ENCODE measurements around the gene PHACTR2.

Gene PHACTR2

DNA sequence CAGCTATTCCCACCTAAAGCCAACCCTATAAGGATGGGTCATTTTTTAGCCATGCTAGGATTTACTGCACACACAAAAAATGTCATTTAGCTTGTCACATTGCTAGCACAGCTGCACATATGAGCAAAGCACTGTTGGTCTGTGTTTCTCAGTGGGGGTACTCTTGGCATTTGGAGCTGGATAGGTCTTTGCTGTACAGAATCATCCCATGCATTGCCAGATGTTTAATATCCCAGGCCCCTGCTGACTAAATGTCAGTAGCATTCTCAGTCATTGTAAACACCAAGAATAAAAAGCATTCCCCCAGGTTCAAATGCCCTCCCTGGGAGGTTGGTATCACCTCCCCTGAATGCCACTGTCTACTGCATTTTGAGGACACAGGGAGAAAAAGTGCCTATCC, 150.8 kb downstream of the PHACTR2 start:
- H3K4me3 Mint-ChIP-seq, result no peak overlapping the region
- no peaks in the 10 kb centered on the region for H3K9me3 Mint-ChIP-seq
- no peak overlapping the region for H3K27ac Mint-ChIP-seq
- peaks cover 5% of the 10 kb centered on the region for H3K36me3 Mint-ChIP-seq (ENCODE audit: low read depth)
- H3K4me1 Mint-ChIP-seq, result no peaks in the 10 kb centered on the region
- TF ChIP-seq, protein P1, sequence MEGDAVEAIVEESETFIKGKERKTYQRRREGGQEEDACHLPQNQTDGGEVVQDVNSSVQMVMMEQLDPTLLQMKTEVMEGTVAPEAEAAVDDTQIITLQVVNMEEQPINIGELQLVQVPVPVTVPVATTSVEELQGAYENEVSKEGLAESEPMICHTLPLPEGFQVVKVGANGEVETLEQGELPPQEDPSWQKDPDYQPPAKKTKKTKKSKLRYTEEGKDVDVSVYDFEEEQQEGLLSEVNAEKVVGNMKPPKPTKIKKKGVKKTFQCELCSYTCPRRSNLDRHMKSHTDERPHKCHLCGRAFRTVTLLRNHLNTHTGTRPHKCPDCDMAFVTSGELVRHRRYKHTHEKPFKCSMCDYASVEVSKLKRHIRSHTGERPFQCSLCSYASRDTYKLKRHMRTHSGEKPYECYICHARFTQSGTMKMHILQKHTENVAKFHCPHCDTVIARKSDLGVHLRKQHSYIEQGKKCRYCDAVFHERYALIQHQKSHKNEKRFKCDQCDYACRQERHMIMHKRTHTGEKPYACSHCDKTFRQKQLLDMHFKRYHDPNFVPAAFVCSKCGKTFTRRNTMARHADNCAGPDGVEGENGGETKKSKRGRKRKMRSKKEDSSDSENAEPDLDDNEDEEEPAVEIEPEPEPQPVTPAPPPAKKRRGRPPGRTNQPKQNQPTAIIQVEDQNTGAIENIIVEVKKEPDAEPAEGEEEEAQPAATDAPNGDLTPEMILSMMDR (IDR thresholded peaks at IDR 0.05; ENCODE audit: unreplicated experiment in 3 of 3), result no peak
- no peaks in the 10 kb centered on the region for H3K27me3 Mint-ChIP-seq (ENCODE audit: low read depth)

DNA sequence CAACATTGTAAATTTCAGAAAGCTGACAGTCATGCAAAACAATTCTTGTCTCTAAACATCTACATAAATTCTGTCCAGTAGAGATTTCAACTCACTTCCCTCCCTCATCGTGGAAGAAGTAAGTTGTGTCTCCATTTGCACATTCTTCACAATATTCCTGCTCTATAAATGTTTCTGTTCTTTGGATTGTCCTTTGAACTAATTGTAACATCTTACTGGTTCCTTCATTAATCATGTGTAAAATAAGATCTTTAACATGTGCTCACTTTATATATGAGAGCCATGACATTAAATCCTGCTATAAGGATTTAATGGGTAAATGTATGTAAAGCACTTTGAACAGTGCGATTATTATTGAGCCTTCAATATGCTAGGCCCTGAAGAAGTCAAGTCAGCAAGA, 158.4 kb downstream of the PHACTR2 start:
- Mint-ChIP-seq H3K27ac (no peak overlapping the region), H3K27me3 (ENCODE audit: low read depth) (no peaks in the 10 kb centered on the region), H3K36me3 (ENCODE audit: low read depth) (no peaks in the 10 kb centered on the region), H3K4me3 (no peak overlapping the region), H3K9me3 (no peaks in the 10 kb centered on the region), H3K4me1 (peaks cover 18% of the 10 kb centered on the region)
- TF ChIP-seq, protein P1 (IDR thresholded peaks at IDR 0.05; ENCODE audit: unreplicated experiment in 3 of 3), result no peak

DNA sequence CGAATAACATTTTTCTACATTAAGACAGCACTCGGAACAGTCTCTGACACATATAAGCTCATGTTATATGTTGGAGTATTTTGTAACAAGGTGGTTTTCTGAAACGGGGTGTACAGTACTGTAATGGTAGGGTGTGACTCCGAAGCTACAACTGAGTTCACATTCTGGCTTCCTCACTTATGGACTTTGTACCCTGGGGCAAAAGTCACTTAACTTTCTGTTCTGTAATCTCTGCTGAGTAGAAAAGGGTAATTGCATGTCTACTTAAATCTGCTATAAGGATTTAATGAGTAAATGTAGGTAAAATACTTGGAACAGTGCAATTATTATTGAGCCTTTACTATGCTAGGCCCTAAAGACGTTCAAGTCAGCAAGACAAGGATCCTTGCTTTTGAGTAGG, 160.6 kb downstream of the PHACTR2 start:
- Mint-ChIP-seq H3K4me1 (peaks cover 30% of the 10 kb centered on the region), H3K4me3 (no peak overlapping the region), H3K27ac (peak overlapping the region; percentile 53 to 99 (median 86))

GRCh38 chr6:143839196-143839595, 161.4 kb downstream of the PHACTR2 start:
- H3K4me1 Mint-ChIP-seq, result peaks cover 38% of the 10 kb centered on the region
- peak overlapping the region in 1 of 3 experiments; percentile 22 for H3K4me3 Mint-ChIP-seq
- H3K36me3 Mint-ChIP-seq (ENCODE audit: low read depth), result no peaks in the 10 kb centered on the region
- no peaks in the 10 kb centered on the region for H3K9me3 Mint-ChIP-seq
- H3K27ac Mint-ChIP-seq, result peak overlapping the region; percentile 23 to 99 (median 86)
- no peaks in the 10 kb centered on the region for H3K27me3 Mint-ChIP-seq (ENCODE audit: low read depth)
- TF ChIP-seq, protein P1 (IDR thresholded peaks at IDR 0.05; ENCODE audit: unreplicated experiment in 3 of 3), result no peak

More for the DNA sequence above, 160.6 kb downstream of the PHACTR2 start:
- H3K36me3 Mint-ChIP-seq (ENCODE audit: low read depth), result no peaks in the 10 kb centered on the region
- no peaks in the 10 kb centered on the region for H3K27me3 Mint-ChIP-seq (ENCODE audit: low read depth)
- no peaks in the 10 kb centered on the region for H3K9me3 Mint-ChIP-seq
- TF ChIP-seq, protein P1 (IDR thresholded peaks at IDR 0.05; ENCODE audit: unreplicated experiment in 3 of 3), result no peak

- Mint-ChIP-seq H3K36me3 (ENCODE audit: low read depth) (peaks cover 5% of the 10 kb centered on the region), H3K27me3 (ENCODE audit: low read depth) (no peaks in the 10 kb centered on the region), H3K27ac (peak overlapping the region; percentile 90 to 99 (median 91)), H3K9me3 (no peaks in the 10 kb centered on the region), H3K4me3 (peak overlapping the region; percentile 67 to 72 (median 70)), H3K4me1 (peaks cover 41% of the 10 kb centered on the region)
- TF ChIP-seq, protein P1 (IDR thresholded peaks at IDR 0.05; ENCODE audit: unreplicated experiment in 3 of 3), result no peak
These were observed 163.0 kb downstream of the PHACTR2 start for GRCh38 chr6:143840595-143841265.

DNA sequence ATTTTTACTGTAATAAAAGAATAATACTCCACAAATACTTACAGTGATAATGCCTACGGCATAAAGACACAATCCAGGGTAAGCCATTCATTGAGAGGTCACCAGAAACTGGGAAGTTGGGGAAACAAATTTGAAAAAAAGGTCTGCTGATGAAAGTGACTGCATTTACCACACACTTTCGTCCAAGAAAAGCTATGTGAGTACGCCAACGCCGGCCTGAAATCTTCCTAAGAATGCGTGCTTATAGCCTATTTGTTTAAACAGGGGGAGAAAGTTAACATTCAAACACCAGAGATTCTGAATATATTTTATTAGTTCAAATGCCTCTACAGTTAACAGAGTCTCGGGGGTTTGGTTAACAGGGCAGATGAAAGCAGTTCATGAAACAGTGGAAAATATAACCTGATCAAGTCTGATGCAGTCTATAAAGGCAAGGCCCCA, 164.7 kb downstream of the PHACTR2 start:
- Mint-ChIP-seq H3K9me3 (no peaks in the 10 kb centered on the region), H3K27me3 (ENCODE audit: low read depth) (no peaks in the 10 kb centered on the region), H3K4me1 (peaks cover 41% of the 10 kb centered on the region), H3K27ac (peak overlapping the region; percentile 98 to 99 (median 99)), H3K4me3 (peak overlapping the region; percentile 95 to 97 (median 95)), H3K36me3 (ENCODE audit: low read depth) (peaks cover 20% of the 10 kb centered on the region)
- TF ChIP-seq, protein P1 (IDR thresholded peaks at IDR 0.05; ENCODE audit: unreplicated experiment in 3 of 3), result no peak

Data from nephron (organoid).